Fibroblast of lung (primary cell): ENCODE data around the gene CACNA2D3. TPM values are rescaled to one million over a fixed set of nuclear protein-coding genes. Genes with fewer than 3 reads are reported as not detected.

Experiments
- DNase-seq, 2 donors: peaks; one replicate each; pipeline versions ENCODE4 v3.0.0 to v3.0.0-alpha.2; 2010; ENCODE audit warnings: low read depth in 2 of 2
- H2AFZ ChIP-seq: 2 replicates; pipeline ENCODE4 v1.5.1; 2012; ENCODE audit warnings: low read length, control low read depth, inconsistent platforms
- H3K27ac ChIP-seq: 2 replicates; pipeline ENCODE4 v1.5.1; 2011; ENCODE audit warnings: low read length, control low read depth; ENCODE audit not compliant: insufficient read depth
- H3K27me3 ChIP-seq: 2 replicates; pipeline ENCODE4 v1.5.1; 2011; ENCODE audit warnings: mild to moderate bottlenecking, low read length; ENCODE audit not compliant: control insufficient read depth, insufficient read depth
- H3K36me3 ChIP-seq: 2 replicates; pipeline ENCODE4 v1.5.1; 2011; ENCODE audit warnings: low read length; ENCODE audit not compliant: control insufficient read depth, insufficient read depth
- H3K4me1 ChIP-seq: 2 replicates; pipeline ENCODE4 v1.5.1; 2011; ENCODE audit warnings: low read length; ENCODE audit not compliant: control insufficient read depth, insufficient read depth; ENCODE audit errors: extremely low read depth
- H3K4me2 ChIP-seq: 2 replicates; pipeline ENCODE4 v1.5.1; 2011; ENCODE audit warnings: low read length, control low read depth; ENCODE audit not compliant: insufficient read depth; ENCODE audit errors: extremely low read depth
- H3K4me3 ChIP-seq, 4 experiments: fragments of 200-600 bp in 1 of 4; sonication (generic) in 1 of 4; replicated peaks in 1 of 4; 2 replicates each; pipeline ENCODE4 v1.5.1; 2011 to 2016; ENCODE audit warnings: low read length in 4 of 4, low read depth in 3 of 4, mild to moderate bottlenecking in 3 of 4, control low read depth in 2 of 4, inconsistent platforms in 1 of 4, mixed read lengths in 1 of 4; ENCODE audit not compliant: insufficient read depth in 1 of 4; ENCODE audit errors: control extremely low read depth in 1 of 4
- H3K79me2 ChIP-seq: 2 replicates; pipeline ENCODE4 v1.5.1; 2012; ENCODE audit warnings: mild to moderate bottlenecking, low read length, inconsistent platforms; ENCODE audit not compliant: control insufficient read depth, insufficient read depth
- H3K9ac ChIP-seq: 2 replicates; pipeline ENCODE4 v1.5.1; 2011; ENCODE audit warnings: mild to moderate bottlenecking, low read length, control low read depth; ENCODE audit not compliant: insufficient read depth
- H3K9me3 ChIP-seq: 2 replicates; pipeline ENCODE4 v1.5.1; 2012; ENCODE audit warnings: low read depth, low read length; ENCODE audit not compliant: control insufficient read depth, insufficient read depth
- H4K20me1 ChIP-seq: 2 replicates; pipeline ENCODE4 v1.5.1; 2011; ENCODE audit warnings: low read length; ENCODE audit not compliant: control insufficient read depth, insufficient read depth; ENCODE audit errors: extremely low read depth
- CTCF ChIP-seq, 2 donors: IDR thresholded peaks in 1 of 2; conservative IDR thresholded peaks in 1 of 2; 1 replicate in 1 of 2; 2 replicates in 1 of 2; pipeline ENCODE4 v1.5.1; 2011 to 2012; ENCODE audit warnings: low read length in 2 of 2, control low read depth in 1 of 2, inconsistent platforms in 1 of 2, low read depth in 1 of 2, mild to moderate bottlenecking in 1 of 2
- EZH2 ChIP-seq: IDR thresholded peaks from 2 replicates; pipeline ENCODE4 v1.5.1; 2012; ENCODE audit warnings: low read length, control low read depth, mild to moderate bottlenecking; ENCODE audit errors: missing control alignments
- polyA plus RNA-seq, 2 donors: library from polyadenylated mRNA; depleted of rRNA in 1 of 2; stranded (reverse) in 1 of 2; unstranded in 1 of 2; fragments of >200 nt; gene quantifications; 2 replicates each; pipeline ENCODE4 v1.2.1, GENCODE V29; 2011 to 2012; ENCODE audit warnings: missing spikeins in 1 of 2
- total RNA-seq: library from RNA; depleted of rRNA; stranded (reverse); fragments of >200 nt; gene quantifications from 2 replicates; pipeline ENCODE4 v1.2.1, GENCODE V29; 2014

The CACNA2D3 gene
- total and polyA plus RNA-seq, 2 donors (not counting 1 experiment from before 2014, with no cell fraction given) = 1.8 to 11.5 TPM

GRCh38 chr3:54964081-54964480 lies 841.7 kb downstream of the CACNA2D3 start:
- DNase-seq = no peak
- no peak overlapping the region for H3K9ac ChIP-seq
- H2AFZ ChIP-seq = no peak overlapping the region
- no peak for TF ChIP-seq EZH2
- TF ChIP-seq CTCF (conservative IDR thresholded peaks at IDR 0.05 in 1 of 2, IDR thresholded peaks at IDR 0.05 in 1 of 2; ENCODE audit: low read depth in 1 of 2, low read length in 2 of 2) = no peak
- H3K79me2 ChIP-seq = no peaks in the 10 kb centered on the region
- H3K9me3 ChIP-seq = no peaks in the 10 kb centered on the region
- no peaks in the 10 kb centered on the region for H3K27me3 ChIP-seq
- H3K4me1 ChIP-seq = peaks cover 25% of the 10 kb centered on the region
- no peak overlapping the region for H3K27ac ChIP-seq
- no peak overlapping the region for H3K4me3 ChIP-seq
- no peaks in the 10 kb centered on the region for H4K20me1 ChIP-seq
- no peak overlapping the region for H3K4me2 ChIP-seq
- H3K36me3 ChIP-seq = no peaks in the 10 kb centered on the region

GRCh38 chr3:54965746-54966145 lies 843.4 kb downstream of the CACNA2D3 start:
- no peaks in the 10 kb centered on the region for H4K20me1 ChIP-seq
- peak overlapping the region; percentile 54 for H3K4me2 ChIP-seq
- H3K27me3 ChIP-seq = no peaks in the 10 kb centered on the region
- H3K4me3 ChIP-seq = no peak overlapping the region
- no peak overlapping the region for H3K9ac ChIP-seq
- no peaks in the 10 kb centered on the region for H3K79me2 ChIP-seq
- H3K9me3 ChIP-seq = no peaks in the 10 kb centered on the region
- TF ChIP-seq EZH2 = no peak
- TF ChIP-seq CTCF (conservative IDR thresholded peaks at IDR 0.05 in 1 of 2, IDR thresholded peaks at IDR 0.05 in 1 of 2; ENCODE audit: low read depth in 1 of 2, low read length in 2 of 2) = no peak
- H3K36me3 ChIP-seq = no peaks in the 10 kb centered on the region
- peak; percentile 71 to 98 for DNase-seq
- peaks cover 28% of the 10 kb centered on the region for H3K4me1 ChIP-seq
- no peak overlapping the region for H2AFZ ChIP-seq
- H3K27ac ChIP-seq = peak overlapping the region; percentile 53

GRCh38 chr3:54966979-54967378 lies 844.6 kb downstream of the CACNA2D3 start:
- Histone ChIP-seq H3K9me3 (no peaks in the 10 kb centered on the region), H3K27ac (peak overlapping the region; percentile 65), H3K4me2 (no peak overlapping the region), H2AFZ (no peak overlapping the region), H3K9ac (no peak overlapping the region), H3K4me3 (no peak overlapping the region), H3K79me2 (no peaks in the 10 kb centered on the region), H3K4me1 (peaks cover 29% of the 10 kb centered on the region), H4K20me1 (no peaks in the 10 kb centered on the region), H3K27me3 (no peaks in the 10 kb centered on the region), H3K36me3 (no peaks in the 10 kb centered on the region)
- TF ChIP-seq EZH2 (no peak), CTCF (conservative IDR thresholded peaks at IDR 0.05 in 1 of 2, IDR thresholded peaks at IDR 0.05 in 1 of 2; ENCODE audit: low read depth in 1 of 2, low read length in 2 of 2) (no peak)
- no peak for DNase-seq
